K562 (cell line): Measurements from ENCODE around the gene CTRB1. TPM values are rescaled to one million over a fixed set of nuclear protein-coding genes. Genes with fewer than 3 reads are reported as not detected.

Experiments
- ATAC-seq: fragments of 200-7000 bp; cut with Tn5 transposase; 3 replicates; pipeline ENCODE4 v1.9.1; 2020; ENCODE audit warnings: moderate library complexity
- BruUV-seq: library from RNA; stranded (reverse); fragments of 400-500 nt; replicated peaks from 2 replicates; lab custom pipeline; 2021; lab: Mats Ljungman, UMichigan
- CTCF ChIA-PET: fragments of 300-600 bp; formaldehyde crosslinking; extraction: SDS; loops from one replicate; lab custom pipeline; 2021; ENCODE audit warnings: low intra/inter-chr PET ratio; lab: Yijun Ruan, JAX
- POLR2A ChIA-PET: fragments of 300-600, 350-650 bp; sonication (Branson Sonifier 250); formaldehyde crosslinking; extraction: SDS; loops from one replicate; lab custom pipeline; 2021; ENCODE audit warnings: antibody characterized with exemption, inconsistent platforms; lab: Yijun Ruan, JAX
- DNase-seq, 4 experiments: peaks; one replicate each; pipeline versions ENCODE4 v3.0.0 to v3.0.0-alpha.2; 2011 to 2018; ENCODE audit warnings: low spot score in 3 of 4, mixed read lengths in 3 of 4; ENCODE audit errors: extremely low read depth in 1 of 4
- FAIRE-seq: peaks from 2 replicates; lab custom pipeline; 2011; peaks lifted over from hg19 to GRCh38; lab: Jason Lieb, UNC
- H2AFZ ChIP-seq: 2 replicates; pipeline ENCODE4 v1.6.0; 2011; ENCODE audit warnings: low read depth, low read length, control low read depth, inconsistent platforms
- H3K27ac ChIP-seq: fragments of 200-600 bp; 3 replicates; pipeline ENCODE4 v1.8.0; 2011; ENCODE audit warnings: low read depth, mild to moderate bottlenecking, control low read depth, inconsistent platforms, low read length, moderate library complexity, mixed read lengths; ENCODE audit errors: extremely low read depth
- H3K27me3 ChIP-seq, 2 experiments: fragments of 300-600 bp in 1 of 2; 2 replicates in 1 of 2; 3 replicates in 1 of 2; pipeline versions ENCODE4 v1.6.0 to v1.8.0; 2011; ENCODE audit warnings: inconsistent platforms in 2 of 2, low read length in 2 of 2, mild to moderate bottlenecking in 1 of 2, mixed read lengths in 1 of 2, moderate library complexity in 1 of 2; ENCODE audit not compliant: control insufficient read depth in 2 of 2, insufficient read depth in 2 of 2
- H3K36me3 ChIP-seq: fragments of 300-600 bp; 3 replicates; pipeline ENCODE4 v1.8.0; 2011; ENCODE audit warnings: mild to moderate bottlenecking, low read length, inconsistent platforms; ENCODE audit not compliant: control insufficient read depth, insufficient read depth
- H3K4me1 ChIP-seq, 2 experiments: fragments of 200-600 bp in 1 of 2; replicated peaks in 1 of 2; 2 replicates in 1 of 2; 3 replicates in 1 of 2; pipeline versions ENCODE4 v1.5.1 to v1.8.0; 2011; ENCODE audit warnings: inconsistent platforms in 2 of 2, low read length in 2 of 2, mild to moderate bottlenecking in 1 of 2, mixed read lengths in 1 of 2, moderate library complexity in 1 of 2; ENCODE audit not compliant: control insufficient read depth in 2 of 2, insufficient read depth in 2 of 2
- H3K4me2 ChIP-seq: 2 replicates; pipeline ENCODE4 v1.6.1; 2011; ENCODE audit warnings: low read length, control low read depth, inconsistent platforms, mixed read lengths; ENCODE audit not compliant: insufficient read depth
- H3K4me3 ChIP-seq: fragments of 200-600 bp; sonication (generic), shearing (Covaris generic); 2 replicates; pipeline ENCODE4 v1.5.1; 2016; ENCODE audit warnings: control low read depth, inconsistent platforms
- H3K79me2 ChIP-seq: fragments of 200-600 bp; 3 replicates; pipeline ENCODE4 v1.8.0; 2011; ENCODE audit warnings: low read length, inconsistent platforms; ENCODE audit not compliant: control insufficient read depth, insufficient read depth
- H3K9ac ChIP-seq, 2 experiments: 2 replicates each; pipeline versions ENCODE4 v1.6.0 to v1.6.1; 2011; ENCODE audit warnings: low read depth in 2 of 2, low read length in 2 of 2, control low read depth in 1 of 2, inconsistent platforms in 1 of 2, mild to moderate bottlenecking in 1 of 2, mixed read lengths in 1 of 2; ENCODE audit not compliant: insufficient read depth in 1 of 2
- H3K9me1 ChIP-seq: one replicate; pipeline ENCODE4 v1.6.0; 2011; ENCODE audit warnings: inconsistent platforms, mild to moderate bottlenecking, low read length, moderate library complexity; ENCODE audit not compliant: control insufficient read depth, insufficient read depth
- H3K9me3 ChIP-seq: replicated peaks from 2 replicates; pipeline ENCODE4 v1.5.1; 2011; ENCODE audit warnings: low read depth, low read length, inconsistent platforms; ENCODE audit not compliant: control insufficient read depth, insufficient read depth
- H4K20me1 ChIP-seq: replicated peaks from 2 replicates; pipeline ENCODE4 v1.6.1; 2011; ENCODE audit warnings: low read length, inconsistent platforms, mixed read lengths; ENCODE audit not compliant: control insufficient read depth, insufficient read depth
- CBFA2T3 ChIP-seq: fragments of 450-650 bp; IDR thresholded peaks from 2 replicates; pipeline ENCODE4 v1.6.1; 2017
- HDAC2 ChIP-seq: fragments of 450-650 bp; IDR thresholded peaks from 2 replicates; pipeline ENCODE4 v1.6.1; 2016; ENCODE audit warnings: mild to moderate bottlenecking
- MECOM ChIP-seq: fragments of 250-450 bp; sonication (Bioruptor Pico); IDR thresholded peaks from 2 replicates; pipeline ENCODE4 v1.8.0; 2022; ENCODE audit warnings: inconsistent platforms
- NELFE ChIP-seq: IDR thresholded peaks from 2 replicates; pipeline ENCODE4 v1.6.1; 2011; ENCODE audit warnings: mild to moderate bottlenecking; ENCODE audit not compliant: insufficient read depth, insufficient read length
- NFIC ChIP-seq: fragments of 450-650 bp; IDR thresholded peaks from 2 replicates; pipeline ENCODE4 v1.6.1; 2017; ENCODE audit warnings: mild to moderate bottlenecking, inconsistent platforms
- POU5F1 ChIP-seq: fragments of 150-350 bp; IDR thresholded peaks from 2 replicates; pipeline ENCODE4 v1.6.1; 2014; ENCODE audit warnings: borderline replicate concordance, low read length, low read depth, mild to moderate bottlenecking; ENCODE audit not compliant: partially characterized antibody
- ZFP1 ChIP-seq: fragments of 450-650 bp; formaldehyde crosslinking; IDR thresholded peaks from 2 replicates; pipeline ENCODE4 v1.4.0; 2020; ENCODE audit warnings: mild to moderate bottlenecking, mixed read lengths
- WGBS: fragments of 100-300 bp; shearing (Covaris generic); methylation state at CpG from one replicate; pipeline ENCODE4 v1.1.6; 2016; ENCODE audit warnings: low coverage, mixed read lengths; ENCODE audit not compliant: insufficient coverage; ENCODE audit errors: missing lambda C conversion rate; 5-methylcytosine and 5-hydroxymethylcytosine counted together
- in situ Hi-C: fragments of 300-500 bp; cut with MboI; formaldehyde crosslinking; loops from 4 replicates; pipeline ENCODE4 v1.15.0; 2018; ENCODE audit warnings: inconsistent platforms, mixed read lengths
- intact Hi-C: fragments of 100-400 bp; cut with micrococcal nuclease; formaldehyde crosslinking; loops from 2 replicates; pipeline ENCODE4 v1.14.2; 2022
- polyA plus RNA-seq, 8 experiments: library from polyadenylated mRNA; depleted of rRNA in 4 of 8; stranded (reverse) in 5 of 8; unstranded in 3 of 8; fragments of >200 nt; fragmentation: Nextera tagmentation in 2 of 8; fragmentation: Illumina TruSeq in 1 of 8; extraction: Ambion mirVana in 2 of 8; extraction: Trizol in 1 of 8; gene quantifications; 2 replicates each; pipeline versions ENCODE4 v1.2.1 to v1.2.3, GENCODE V29; 2011 to 2014; ENCODE audit warnings: inconsistent platforms in 1 of 8, missing spikeins in 1 of 8
- total RNA-seq, 7 experiments: library from RNA; depleted of rRNA in 6 of 7; stranded (reverse); fragments of >200 nt in 6 of 7; fragmentation: Illumina TruSeq in 2 of 7; extraction: Trizol in 2 of 7; gene quantifications; 2 replicates each; pipeline versions ENCODE4 v1.2.1 to v1.2.3, GENCODE V29; 2011 to 2021; ENCODE audit warnings: low replicate concordance in 1 of 7

The CTRB1 gene
- total and polyA plus RNA-seq, 9 of the 15 experiments (the other 6 are each of a cell fraction or from before 2014, with no cell fraction given): 2.3 TPM; not detected in 8

- WGBS: 59% methylated on average over 16 of the region's 21 CpGs
- Histone ChIP-seq H3K9me3 (no peaks in the 10 kb centered on the region), H3K4me3 (no peak overlapping the region), H3K27ac (no peak overlapping the region), H2AFZ (no peak overlapping the region), H3K4me2 (no peak overlapping the region), H4K20me1 (peaks cover 13% of the 10 kb centered on the region), H3K9ac (peak overlapping the region in 1 of 2 experiments; percentile 72; a peak in 2 of 4 replicates), H3K27me3 (no peaks in the 10 kb centered on the region), H3K4me1 (peaks cover 6 to 53% of the 10 kb centered on the region in 2 experiments; a peak in 3 of 5 replicates), H3K36me3 (no peaks in the 10 kb centered on the region), H3K79me2 (0 out of 3 replicates have a peak, but pooled peaks cover 3% of the 10 kb centered on the region), H3K9me1 (peaks cover 6% of the 10 kb centered on the region)
- in situ Hi-C loops: no loop called here
- CTCF ChIA-PET: no interaction called here
- TF ChIP-seq MECOM (CRISPR knock-in tag): no peak
- TF ChIP-seq ZFP1: no peak
- TF ChIP-seq NELFE: no peak
- FAIRE-seq: no peak
- no peak for DNase-seq
- no peak for ATAC-seq
- BruUV-seq: no TSS peak
- intact Hi-C loops: no loop called here
- POLR2A ChIA-PET: interaction anchor here (1.0 kb wide), 1 partner anchor 146 kb away, joined by 3 read pairs; no protein-coding TSS in a partner anchor
Measured at GRCh38 chr16:75257886-75258806, 39.4 kb downstream of the CTRB1 start.

GRCh38 chr16:75258807-75259141 lies 40.0 kb downstream of the CTRB1 start:
- intact Hi-C loops: no loop called here
- ChIA-PET CTCF (no interaction called here), POLR2A (interaction anchor here (1.0 kb wide), 1 partner anchor 146 kb away, joined by 3 read pairs; no protein-coding TSS in a partner anchor)
- 44% methylated on average over 5 of the region's 6 CpGs for WGBS
- H3K9ac ChIP-seq: peak overlapping the region in 1 of 2 experiments; percentile 72; a peak in 1 of 4 replicates
- no peak for ATAC-seq
- DNase-seq: no peak
- H3K9me3 ChIP-seq: no peaks in the 10 kb centered on the region
- FAIRE-seq: no peak
- H3K4me1 ChIP-seq: peaks cover 6 to 48% of the 10 kb centered on the region in 2 experiments; a peak in 3 of 5 replicates
- H3K27ac ChIP-seq: no peak overlapping the region
- peaks cover 13% of the 10 kb centered on the region for H4K20me1 ChIP-seq
- peak; percentile 16; the same call in 1 of the 2 replicates for TF ChIP-seq CBFA2T3
- no peak for TF ChIP-seq POU5F1
- no peak for TF ChIP-seq HDAC2
- peak; percentile 60 for TF ChIP-seq NFIC
- BruUV-seq: no TSS peak
- peaks cover 6% of the 10 kb centered on the region for H3K9me1 ChIP-seq
- H3K4me2 ChIP-seq: no peak overlapping the region
- no peak overlapping the region for H2AFZ ChIP-seq
- H3K27me3 ChIP-seq: no peaks in the 10 kb centered on the region
- H3K79me2 ChIP-seq: 0 out of 3 replicates have a peak, but pooled peaks cover 3% of the 10 kb centered on the region
- H3K4me3 ChIP-seq: no peak overlapping the region
- in situ Hi-C loops: no loop called here
- H3K36me3 ChIP-seq: no peaks in the 10 kb centered on the region
